ENCODE measurements around the gene RAI14.
"Not testable (repeated sequence)": the region's sequence is repeated elsewhere in the genome, so short reads cannot be mapped to it uniquely, and the experiment has no call there.

Gene RAI14

GRCh38 chr5:34758514-34758913, 102.4 kb downstream of the RAI14 start:
- no peak for TF ChIP-seq ZFX (IDR thresholded peaks at IDR 0.05)
- TF ChIP-seq CTCF (conservative IDR thresholded peaks at IDR 0.05) = no peak
- H3K27ac ChIP-seq = no peak overlapping the region

GRCh38 chr5:34759213-34759612, 103.1 kb downstream of the RAI14 start:
- not testable (repeated sequence) for H3K27ac ChIP-seq

- H3K27ac ChIP-seq = no peak overlapping the region
- TF ChIP-seq ZFX (IDR thresholded peaks at IDR 0.05) = no peak
- no peak for TF ChIP-seq CTCF (conservative IDR thresholded peaks at IDR 0.05)
Observed at GRCh38 chr5:34765662-34766061, 109.5 kb downstream of the RAI14 start.

- TF ChIP-seq ZFX (IDR thresholded peaks at IDR 0.05) = no peak
- no peak for TF ChIP-seq CTCF (conservative IDR thresholded peaks at IDR 0.05)
- H3K27ac ChIP-seq = no peak overlapping the region
Observed at GRCh38 chr5:34767180-34767579, 111.1 kb downstream of the RAI14 start.

GRCh38 chr5:34770486-34770885, 114.4 kb downstream of the RAI14 start:
- TF ChIP-seq CTCF (conservative IDR thresholded peaks at IDR 0.05) (no peak), ZFX (IDR thresholded peaks at IDR 0.05) (no peak)
- no peak overlapping the region for H3K27ac ChIP-seq

- TF ChIP-seq CTCF (conservative IDR thresholded peaks at IDR 0.05) (no peak), ZFX (IDR thresholded peaks at IDR 0.05) (no peak)
- H3K27ac ChIP-seq = no peak overlapping the region
Observed at GRCh38 chr5:34771076-34771475, 114.9 kb downstream of the RAI14 start.

- TF ChIP-seq CTCF (conservative IDR thresholded peaks at IDR 0.05) = no peak
- no peak for TF ChIP-seq ZFX (IDR thresholded peaks at IDR 0.05)
- no peak overlapping the region for H3K27ac ChIP-seq
Observed at GRCh38 chr5:34772267-34773098, 116.4 kb downstream of the RAI14 start.

- H3K27ac ChIP-seq = no peak overlapping the region
- TF ChIP-seq CTCF (conservative IDR thresholded peaks at IDR 0.05) (no peak), ZFX (IDR thresholded peaks at IDR 0.05) (no peak)
Observed at GRCh38 chr5:34774139-34774538, 118.0 kb downstream of the RAI14 start.

- not testable (repeated sequence) for H3K27ac ChIP-seq
Observed at GRCh38 chr5:34774678-34775077, 118.5 kb downstream of the RAI14 start.

All from C4-2B (cell line).